NCI-H1436 (cell line): Measurements from ENCODE around the gene ZNF543.
"Not testable (repeated sequence)": the region's sequence is repeated elsewhere in the genome, so short reads cannot be mapped to it uniquely, and the experiment has no call there.

Experiments used
- DNase-seq: peaks from one replicate; lab custom pipeline; 2025; lab: John Stamatoyannopoulos, UW

Gene ZNF543

GRCh38 chr19:57320180-57321084 is at the start of gene ZNF543:
ZNF543 (plus strand) TSS chr19:57320472; CDS start chr19:57320854, 382 bp downstream.
- peak; percentile 97 for DNase-seq

GRCh38 chr19:57271280-57271679 is 49.0 kb upstream of the ZNF543 start:
- no peak for DNase-seq

- no peak for DNase-seq
Observed at GRCh38 chr19:57273014-57273413, 47.3 kb upstream of the ZNF543 start.

- DNase-seq, result no peak
Observed at GRCh38 chr19:57276430-57276829, 43.8 kb upstream of the ZNF543 start.

GRCh38 chr19:57278481-57278880 is 41.8 kb upstream of the ZNF543 start:
- DNase-seq, result not testable (repeated sequence)

GRCh38 chr19:57279418-57280164 is 40.7 kb upstream of the ZNF543 start:
- DNase-seq, result peak; percentile 96

- peak; percentile 97 for DNase-seq
Observed at GRCh38 chr19:57280165-57280961, 39.9 kb upstream of the ZNF543 start, which contains the start of gene ZNF460. ZNF460 (plus strand) TSS chr19:57280485; CDS start chr19:57280807, 322 bp downstream.

GRCh38 chr19:57280962-57281400 is 39.3 kb upstream of the ZNF543 start:
- no peak for DNase-seq

- no peak for DNase-seq
Observed at GRCh38 chr19:57282011-57282643, 38.1 kb upstream of the ZNF543 start.

GRCh38 chr19:57288373-57288772 is 31.9 kb upstream of the ZNF543 start:
- no peak for DNase-seq

GRCh38 chr19:57290970-57291369 is 29.3 kb upstream of the ZNF543 start:
- no peak for DNase-seq

GRCh38 chr19:57292547-57292946 is 27.7 kb upstream of the ZNF543 start:
- DNase-seq, result no peak

GRCh38 chr19:57293719-57294118 is 26.6 kb upstream of the ZNF543 start:
- DNase-seq, result no peak

- peak; percentile 48 for DNase-seq
Observed at GRCh38 chr19:57302020-57302465, 18.2 kb upstream of the ZNF543 start.

GRCh38 chr19:57302727-57303401 is 17.4 kb upstream of the ZNF543 start:
- DNase-seq, result no peak

- DNase-seq, result no peak
Observed at GRCh38 chr19:57305056-57305455, 15.2 kb upstream of the ZNF543 start.

- no peak for DNase-seq
Observed at GRCh38 chr19:57308514-57308913, 11.8 kb upstream of the ZNF543 start.

- DNase-seq, result no peak
Observed at GRCh38 chr19:57310792-57311191, 9.5 kb upstream of the ZNF543 start.

GRCh38 chr19:57314146-57314545 is 6.1 kb upstream of the ZNF543 start:
- peak; percentile 39 for DNase-seq

- DNase-seq, result no peak
Observed at GRCh38 chr19:57317503-57317902, 2.8 kb upstream of the ZNF543 start.

GRCh38 chr19:57319869-57320179 is 448 bp upstream of the ZNF543 start:
- no peak for DNase-seq
